Mucosa of rectum (tissue), 2 donors: ENCODE data around the gene SMAP2.

Source experiments
- H3K27ac ChIP-seq, 2 donors: one replicate each; pipeline ENCODE4 v1.7.0; 2013; ENCODE audit warnings: inconsistent platforms in 2 of 2, low read depth in 2 of 2, low read length in 2 of 2
- H3K27me3 ChIP-seq, 2 donors: one replicate each; pipeline ENCODE4 v1.7.0; 2013; ENCODE audit warnings: low read length in 2 of 2; ENCODE audit not compliant: control insufficient read depth in 2 of 2, insufficient read depth in 2 of 2
- H3K36me3 ChIP-seq, 2 donors: one replicate each; pipeline ENCODE4 v1.7.0; 2013; ENCODE audit warnings: low read length in 2 of 2; ENCODE audit not compliant: control insufficient read depth in 2 of 2, insufficient read depth in 2 of 2
- H3K4me1 ChIP-seq, 2 donors: one replicate each; pipeline ENCODE4 v1.7.0; 2013; ENCODE audit warnings: low read length in 2 of 2, mild to moderate bottlenecking in 1 of 2; ENCODE audit not compliant: control insufficient read depth in 2 of 2, insufficient read depth in 2 of 2
- H3K4me3 ChIP-seq, 2 donors: one replicate each; pipeline ENCODE4 v1.7.0; 2013; ENCODE audit warnings: low read length in 2 of 2
- H3K9ac ChIP-seq, 2 donors: one replicate each; pipeline ENCODE4 v1.7.0; 2013; ENCODE audit warnings: low read length in 2 of 2, low read depth in 1 of 2, mild to moderate bottlenecking in 1 of 2
- H3K9me3 ChIP-seq, 2 donors: one replicate each; pipeline ENCODE4 v1.7.0; 2013; ENCODE audit warnings: low read length in 2 of 2; ENCODE audit not compliant: control insufficient read depth in 2 of 2
- donor health status: healthy.
- donor health status: Normal muscosa, but diverticular disease.

Gene SMAP2

GRCh38 chr1:40371707-40372258 lies 1.7 kb upstream of the SMAP2 start:
- no peaks in the 10 kb centered on the region for H3K4me1 ChIP-seq
- no peak overlapping the region for H3K9ac ChIP-seq
- no peaks in the 10 kb centered on the region for H3K9me3 ChIP-seq
- no peaks in the 10 kb centered on the region for H3K36me3 ChIP-seq
- no peak overlapping the region for H3K27ac ChIP-seq
- H3K4me3 ChIP-seq, result no peak overlapping the region
- no peaks in the 10 kb centered on the region for H3K27me3 ChIP-seq

GRCh38 chr1:40372658-40373322 lies 737 bp upstream of the SMAP2 start:
- Histone ChIP-seq H3K9me3 (no peaks in the 10 kb centered on the region), H3K36me3 (no peaks in the 10 kb centered on the region), H3K27me3 (no peaks in the 10 kb centered on the region), H3K9ac (no peak overlapping the region), H3K4me3 (peak overlapping the region in 1 of 2 donors; percentile 51), H3K27ac (no peak overlapping the region), H3K4me1 (no peaks in the 10 kb centered on the region)

- no peak overlapping the region for H3K4me3 ChIP-seq
- H3K4me1 ChIP-seq, result peaks cover 0 to 6% of the 10 kb centered on the region in 2 donors
- no peaks in the 10 kb centered on the region for H3K9me3 ChIP-seq
- H3K9ac ChIP-seq, result no peak overlapping the region
- H3K27me3 ChIP-seq, result no peaks in the 10 kb centered on the region
- H3K36me3 ChIP-seq, result no peaks in the 10 kb centered on the region
- H3K27ac ChIP-seq, result no peak overlapping the region
Observed at GRCh38 chr1:40377512-40377911, 4.0 kb downstream of the SMAP2 start.

- Histone ChIP-seq H3K4me3 (no peak overlapping the region), H3K9me3 (no peaks in the 10 kb centered on the region), H3K27me3 (no peaks in the 10 kb centered on the region), H3K4me1 (peaks cover 20 to 24% of the 10 kb centered on the region in 2 donors), H3K36me3 (no peaks in the 10 kb centered on the region), H3K9ac (no peak overlapping the region), H3K27ac (peak overlapping the region; percentile 32 to 85)
Observed at GRCh38 chr1:40379785-40380452, 6.4 kb downstream of the SMAP2 start.

DNA sequence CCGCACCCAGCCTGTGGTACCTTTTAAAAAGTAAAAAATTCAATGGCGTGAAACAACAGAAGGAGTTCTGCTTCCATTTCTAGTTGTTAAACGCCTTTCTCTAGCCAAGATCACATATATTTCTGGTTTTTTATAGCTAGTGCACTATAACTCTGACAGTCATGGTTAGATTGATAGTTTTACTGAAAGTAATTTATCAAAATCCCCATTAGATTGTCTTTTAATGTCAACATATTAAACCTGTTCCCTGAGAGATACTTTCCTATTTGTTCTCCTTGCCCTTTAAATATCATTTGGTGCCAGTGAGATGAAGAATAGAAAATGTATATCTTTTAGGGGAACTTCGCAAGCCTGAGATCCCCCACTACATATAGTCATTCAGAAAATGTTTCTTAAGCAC lies 7.3 kb downstream of the SMAP2 start:
- Histone ChIP-seq H3K36me3 (no peaks in the 10 kb centered on the region), H3K4me1 (peaks cover 21 to 26% of the 10 kb centered on the region in 2 donors), H3K9ac (peak overlapping the region; percentile 38 to 48), H3K9me3 (no peaks in the 10 kb centered on the region), H3K27me3 (no peaks in the 10 kb centered on the region), H3K4me3 (peak overlapping the region; percentile 3 to 11), H3K27ac (peak overlapping the region; percentile 73 to 85)

DNA sequence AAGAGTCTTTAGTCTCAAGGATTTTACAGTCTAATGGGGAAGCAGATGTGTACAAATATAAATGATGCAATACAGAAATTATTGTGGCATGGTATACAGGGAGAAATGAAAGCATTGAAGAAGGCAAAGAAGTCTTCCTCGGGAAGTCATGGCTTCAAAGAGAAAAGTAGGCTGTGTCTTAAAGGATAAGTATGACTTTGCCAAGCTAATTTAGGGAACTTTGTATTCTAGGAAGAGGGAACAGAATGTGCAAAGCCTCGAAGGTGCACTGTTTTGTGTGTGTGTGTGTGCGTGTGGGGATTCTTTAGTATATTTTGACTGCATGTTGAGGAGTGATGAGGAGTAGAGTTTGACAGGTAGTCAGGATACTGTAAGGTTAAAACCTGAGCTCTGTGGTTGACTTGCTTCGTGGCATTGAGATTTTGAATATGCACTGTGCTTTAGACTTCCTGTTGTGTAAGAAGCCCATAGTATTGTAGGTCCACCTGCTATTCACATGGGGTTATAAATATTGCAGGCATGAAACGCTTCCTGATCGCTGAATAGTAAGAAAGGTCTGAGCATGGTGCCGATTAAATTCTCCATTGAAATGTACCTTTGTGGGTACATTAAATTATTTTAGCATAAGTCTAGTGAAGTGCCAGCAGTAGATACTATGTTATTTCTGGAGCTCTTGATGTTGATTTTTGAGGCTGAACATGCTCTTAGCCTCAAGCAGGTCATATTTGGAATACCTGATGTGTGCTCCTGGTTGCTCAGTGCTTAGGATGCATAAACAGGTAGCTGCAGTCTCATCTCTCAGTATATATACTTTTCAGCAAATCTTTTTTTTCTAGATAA lies 8.0 kb downstream of the SMAP2 start:
- peak overlapping the region; percentile 73 to 85 for H3K27ac ChIP-seq
- no peaks in the 10 kb centered on the region for H3K36me3 ChIP-seq
- H3K27me3 ChIP-seq, result no peaks in the 10 kb centered on the region
- H3K9ac ChIP-seq, result peak overlapping the region; percentile 38 to 48
- H3K4me1 ChIP-seq, result peaks cover 26 to 27% of the 10 kb centered on the region in 2 donors
- no peaks in the 10 kb centered on the region for H3K9me3 ChIP-seq
- peak overlapping the region; percentile 3 to 11 for H3K4me3 ChIP-seq

DNA sequence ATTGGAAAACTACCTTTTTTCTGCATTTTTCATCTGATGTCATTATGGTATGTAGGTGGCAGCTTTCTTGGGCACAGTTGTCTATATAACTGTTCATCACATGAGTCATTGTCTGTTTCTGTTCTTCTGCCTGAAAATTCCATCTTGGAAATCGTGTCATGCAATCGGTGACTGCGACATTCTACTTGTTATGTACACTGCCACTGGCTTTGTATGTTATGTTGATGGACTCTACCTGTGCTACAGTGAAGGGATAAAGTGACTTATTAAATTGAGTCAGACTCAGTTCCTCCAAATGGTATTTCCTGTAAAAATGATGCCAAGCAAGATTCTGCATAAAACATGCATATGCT lies 8.6 kb downstream of the SMAP2 start:
- H3K4me1 ChIP-seq, result peaks cover 26 to 29% of the 10 kb centered on the region in 2 donors
- H3K27ac ChIP-seq, result peak overlapping the region; percentile 73 to 85
- H3K27me3 ChIP-seq, result no peaks in the 10 kb centered on the region
- no peaks in the 10 kb centered on the region for H3K9me3 ChIP-seq
- peak overlapping the region in 1 of 2 donors; percentile 11 for H3K4me3 ChIP-seq
- H3K36me3 ChIP-seq, result no peaks in the 10 kb centered on the region
- H3K9ac ChIP-seq, result peak overlapping the region; percentile 4 to 38

- no peak overlapping the region for H3K4me3 ChIP-seq
Observed at GRCh38 chr1:40382601-40383000, 9.1 kb downstream of the SMAP2 start.

DNA sequence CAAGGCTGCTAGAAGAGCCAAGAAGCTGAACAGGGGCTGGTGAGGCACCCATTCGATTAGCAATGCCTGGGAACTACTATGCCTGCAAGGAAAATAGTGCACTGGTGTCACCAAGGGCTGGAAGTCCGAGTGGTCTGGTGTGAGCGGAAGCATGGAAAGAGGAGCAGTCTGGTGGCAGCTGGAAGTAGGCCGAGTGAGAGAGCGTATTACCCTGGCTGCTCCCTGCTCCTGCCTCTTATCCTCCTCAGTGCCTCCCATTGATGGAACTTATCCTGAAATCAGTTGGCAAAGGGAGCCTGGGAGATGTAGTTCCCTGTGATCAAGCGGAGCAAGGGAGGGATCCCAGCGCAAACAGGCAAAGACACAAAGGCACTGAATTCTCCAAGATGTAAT lies 9.6 kb downstream of the SMAP2 start:
- no peaks in the 10 kb centered on the region for H3K36me3 ChIP-seq
- no peaks in the 10 kb centered on the region for H3K27me3 ChIP-seq
- H3K27ac ChIP-seq, result peak overlapping the region; percentile 85 to 92
- peak overlapping the region in 1 of 2 donors; percentile 10 for H3K4me3 ChIP-seq
- no peaks in the 10 kb centered on the region for H3K9me3 ChIP-seq
- H3K4me1 ChIP-seq, result peaks cover 26 to 29% of the 10 kb centered on the region in 2 donors
- peak overlapping the region in 1 of 2 donors; percentile 77 for H3K9ac ChIP-seq

More at GRCh38 chr1:40382601-40383000, 9.1 kb downstream of the SMAP2 start:
- Histone ChIP-seq H3K36me3 (no peaks in the 10 kb centered on the region), H3K9ac (peak overlapping the region; percentile 4 to 38), H3K27me3 (no peaks in the 10 kb centered on the region), H3K4me1 (peaks cover 26 to 29% of the 10 kb centered on the region in 2 donors), H3K27ac (peak overlapping the region; percentile 73 to 85), H3K9me3 (no peaks in the 10 kb centered on the region)
